K562 (cell line): Measurements from ENCODE around the gene ANGPTL7. TPM values are rescaled to one million over a fixed set of nuclear protein-coding genes. Genes with fewer than 3 reads are reported as not detected.

Source experiments
- ATAC-seq: fragments of 200-7000 bp; cut with Tn5 transposase; 3 replicates; pipeline ENCODE4 v1.9.1; 2020; ENCODE audit warnings: moderate library complexity
- BruUV-seq: library from RNA; stranded (reverse); fragments of 400-500 nt; replicated peaks from 2 replicates; lab custom pipeline; 2021; lab: Mats Ljungman, UMichigan
- CTCF ChIA-PET: fragments of 300-600 bp; formaldehyde crosslinking; extraction: SDS; loops from one replicate; lab custom pipeline; 2021; ENCODE audit warnings: low intra/inter-chr PET ratio; lab: Yijun Ruan, JAX
- POLR2A ChIA-PET: fragments of 300-600, 350-650 bp; sonication (Branson Sonifier 250); formaldehyde crosslinking; extraction: SDS; loops from one replicate; lab custom pipeline; 2021; ENCODE audit warnings: antibody characterized with exemption, inconsistent platforms; lab: Yijun Ruan, JAX
- DNase-seq, 4 experiments: peaks; one replicate each; pipeline versions ENCODE4 v3.0.0 to v3.0.0-alpha.2; 2011 to 2018; ENCODE audit warnings: low spot score in 3 of 4, mixed read lengths in 3 of 4; ENCODE audit errors: extremely low read depth in 1 of 4
- FAIRE-seq: peaks from 2 replicates; lab custom pipeline; 2011; peaks lifted over from hg19 to GRCh38; lab: Jason Lieb, UNC
- H2AFZ ChIP-seq: 2 replicates; pipeline ENCODE4 v1.6.0; 2011; ENCODE audit warnings: low read depth, low read length, control low read depth, inconsistent platforms
- H3K27ac ChIP-seq: fragments of 200-600 bp; 3 replicates; pipeline ENCODE4 v1.8.0; 2011; ENCODE audit warnings: low read depth, mild to moderate bottlenecking, control low read depth, inconsistent platforms, low read length, moderate library complexity, mixed read lengths; ENCODE audit errors: extremely low read depth
- H3K27me3 ChIP-seq, 2 experiments: fragments of 300-600 bp in 1 of 2; 2 replicates in 1 of 2; 3 replicates in 1 of 2; pipeline versions ENCODE4 v1.6.0 to v1.8.0; 2011; ENCODE audit warnings: inconsistent platforms in 2 of 2, low read length in 2 of 2, mild to moderate bottlenecking in 1 of 2, mixed read lengths in 1 of 2, moderate library complexity in 1 of 2; ENCODE audit not compliant: control insufficient read depth in 2 of 2, insufficient read depth in 2 of 2
- H3K36me3 ChIP-seq: fragments of 300-600 bp; 3 replicates; pipeline ENCODE4 v1.8.0; 2011; ENCODE audit warnings: mild to moderate bottlenecking, low read length, inconsistent platforms; ENCODE audit not compliant: control insufficient read depth, insufficient read depth
- H3K4me1 ChIP-seq, 2 experiments: fragments of 200-600 bp in 1 of 2; replicated peaks in 1 of 2; 2 replicates in 1 of 2; 3 replicates in 1 of 2; pipeline versions ENCODE4 v1.5.1 to v1.8.0; 2011; ENCODE audit warnings: inconsistent platforms in 2 of 2, low read length in 2 of 2, mild to moderate bottlenecking in 1 of 2, mixed read lengths in 1 of 2, moderate library complexity in 1 of 2; ENCODE audit not compliant: control insufficient read depth in 2 of 2, insufficient read depth in 2 of 2
- H3K4me2 ChIP-seq: 2 replicates; pipeline ENCODE4 v1.6.1; 2011; ENCODE audit warnings: low read length, control low read depth, inconsistent platforms, mixed read lengths; ENCODE audit not compliant: insufficient read depth
- H3K4me3 ChIP-seq: fragments of 200-600 bp; sonication (generic), shearing (Covaris generic); 2 replicates; pipeline ENCODE4 v1.5.1; 2016; ENCODE audit warnings: control low read depth, inconsistent platforms
- H3K79me2 ChIP-seq: fragments of 200-600 bp; 3 replicates; pipeline ENCODE4 v1.8.0; 2011; ENCODE audit warnings: low read length, inconsistent platforms; ENCODE audit not compliant: control insufficient read depth, insufficient read depth
- H3K9ac ChIP-seq, 2 experiments: 2 replicates each; pipeline versions ENCODE4 v1.6.0 to v1.6.1; 2011; ENCODE audit warnings: low read depth in 2 of 2, low read length in 2 of 2, control low read depth in 1 of 2, inconsistent platforms in 1 of 2, mild to moderate bottlenecking in 1 of 2, mixed read lengths in 1 of 2; ENCODE audit not compliant: insufficient read depth in 1 of 2
- H3K9me1 ChIP-seq: one replicate; pipeline ENCODE4 v1.6.0; 2011; ENCODE audit warnings: inconsistent platforms, mild to moderate bottlenecking, low read length, moderate library complexity; ENCODE audit not compliant: control insufficient read depth, insufficient read depth
- H3K9me3 ChIP-seq: replicated peaks from 2 replicates; pipeline ENCODE4 v1.5.1; 2011; ENCODE audit warnings: low read depth, low read length, inconsistent platforms; ENCODE audit not compliant: control insufficient read depth, insufficient read depth
- H4K20me1 ChIP-seq: replicated peaks from 2 replicates; pipeline ENCODE4 v1.6.1; 2011; ENCODE audit warnings: low read length, inconsistent platforms, mixed read lengths; ENCODE audit not compliant: control insufficient read depth, insufficient read depth
- DNMT1 ChIP-seq: fragments of 450-650 bp; IDR thresholded peaks from 2 replicates; pipeline ENCODE4 v1.6.1; 2016; ENCODE audit warnings: antibody characterized with exemption, mild to moderate bottlenecking
- FUS ChIP-seq: fragments of 200-400 bp; formaldehyde crosslinking; optimal IDR thresholded peaks from 2 replicates; pipeline ENCODE3; 2017; ENCODE audit warnings: low read depth, low read length
- NEUROD1 ChIP-seq: fragments of 150-350 bp; IDR thresholded peaks from 2 replicates; pipeline ENCODE4 v1.6.1; 2014; ENCODE audit warnings: borderline replicate concordance, low read length, low read depth; ENCODE audit not compliant: partially characterized antibody
- RBM25 ChIP-seq: fragments of 200-400 bp; formaldehyde crosslinking; IDR thresholded peaks from 2 replicates; pipeline ENCODE4 v1.6.1; 2018; ENCODE audit warnings: low read length, low read depth, moderate library complexity; ENCODE audit not compliant: severe bottlenecking
- SMAD3 ChIP-seq: fragments of 450-650 bp; formaldehyde crosslinking; conservative IDR thresholded peaks from 2 replicates; pipeline ENCODE4 v1.4.0; 2020; ENCODE audit warnings: mild to moderate bottlenecking
- SPI1 ChIP-seq: IDR thresholded peaks from 2 replicates; pipeline ENCODE4 v1.6.1; 2011; ENCODE audit warnings: low read depth, low read length, control low read depth, borderline replicate concordance
- ZNF124 ChIP-seq: sonication (generic); formaldehyde crosslinking; IDR thresholded peaks from 2 replicates; pipeline ENCODE4 v1.8.1; 2022; ENCODE audit warnings: missing genetic modification reagents
- ZNF3 ChIP-seq: fragments of 250-450 bp; sonication (Bioruptor Pico); IDR thresholded peaks from 2 replicates; pipeline ENCODE4 v1.5.0; 2021; ENCODE audit warnings: mild to moderate bottlenecking, moderate library complexity
- WGBS: fragments of 100-300 bp; shearing (Covaris generic); methylation state at CpG from one replicate; pipeline ENCODE4 v1.1.6; 2016; ENCODE audit warnings: low coverage, mixed read lengths; ENCODE audit not compliant: insufficient coverage; ENCODE audit errors: missing lambda C conversion rate; 5-methylcytosine and 5-hydroxymethylcytosine counted together
- in situ Hi-C: fragments of 300-500 bp; cut with MboI; formaldehyde crosslinking; loops from 4 replicates; pipeline ENCODE4 v1.15.0; 2018; ENCODE audit warnings: inconsistent platforms, mixed read lengths
- intact Hi-C: fragments of 100-400 bp; cut with micrococcal nuclease; formaldehyde crosslinking; loops from 2 replicates; pipeline ENCODE4 v1.14.2; 2022
- polyA plus RNA-seq, 8 experiments: library from polyadenylated mRNA; depleted of rRNA in 4 of 8; stranded (reverse) in 5 of 8; unstranded in 3 of 8; fragments of >200 nt; fragmentation: Nextera tagmentation in 2 of 8; fragmentation: Illumina TruSeq in 1 of 8; extraction: Ambion mirVana in 2 of 8; extraction: Trizol in 1 of 8; gene quantifications; 2 replicates each; pipeline versions ENCODE4 v1.2.1 to v1.2.3, GENCODE V29; 2011 to 2014; ENCODE audit warnings: inconsistent platforms in 1 of 8, missing spikeins in 1 of 8
- total RNA-seq, 7 experiments: library from RNA; depleted of rRNA in 6 of 7; stranded (reverse); fragments of >200 nt in 6 of 7; fragmentation: Illumina TruSeq in 2 of 7; extraction: Trizol in 2 of 7; gene quantifications; 2 replicates each; pipeline versions ENCODE4 v1.2.1 to v1.2.3, GENCODE V29; 2011 to 2021; ENCODE audit warnings: low replicate concordance in 1 of 7
- TF ChIP-seq, protein P1 (sequence below): fragments of 250-450 bp; sonication (Bioruptor Pico); IDR thresholded peaks from 2 replicates; pipeline ENCODE4 v1.4.0; 2020
- TF ChIP-seq, protein P2 (sequence below): fragments of 250-450 bp; sonication (Bioruptor Pico); IDR thresholded peaks from 2 replicates; pipeline ENCODE4 v1.5.0; 2020; ENCODE audit warnings: mild to moderate bottlenecking, borderline replicate concordance
- TF ChIP-seq, protein P3 (sequence below): fragments of 450-650 bp; IDR thresholded peaks from 2 replicates; pipeline ENCODE4 v1.6.1; 2018; ENCODE audit warnings: mild to moderate bottlenecking, low read depth; ENCODE audit not compliant: partially characterized antibody
- TF ChIP-seq, protein P4 (sequence below): fragments of 200-800 bp; sonication (Bioruptor generic); IDR thresholded peaks from 2 replicates; pipeline ENCODE4 v1.6.1; 2017; ENCODE audit warnings: missing genetic modification characterization, missing compliant biosample characterization

ANGPTL7 gene
- total and polyA plus RNA-seq, 9 of the 15 experiments (the other 6 are each of a cell fraction or from before 2014, with no cell fraction given): not detected

DNA sequence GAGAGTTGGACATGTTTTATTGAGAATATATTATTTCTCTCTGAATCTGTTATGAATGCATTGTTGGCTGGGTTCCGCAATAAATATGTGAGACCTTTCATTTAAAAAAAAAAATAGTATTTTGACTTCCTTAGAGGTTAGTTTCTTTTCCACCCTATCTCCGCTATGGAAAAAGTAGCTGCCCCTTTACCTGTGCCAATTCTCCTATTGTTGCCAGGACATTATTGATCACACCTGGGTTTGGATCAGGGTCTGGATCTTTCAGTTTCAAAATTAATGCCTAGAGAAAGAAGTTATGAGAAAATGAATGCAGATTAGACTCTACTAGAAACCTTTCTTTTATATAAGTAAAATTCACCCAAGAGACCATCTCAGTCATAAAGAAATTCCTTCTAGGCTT, 44.1 kb downstream of the ANGPTL7 start (continued):
- TF ChIP-seq, protein P1, sequence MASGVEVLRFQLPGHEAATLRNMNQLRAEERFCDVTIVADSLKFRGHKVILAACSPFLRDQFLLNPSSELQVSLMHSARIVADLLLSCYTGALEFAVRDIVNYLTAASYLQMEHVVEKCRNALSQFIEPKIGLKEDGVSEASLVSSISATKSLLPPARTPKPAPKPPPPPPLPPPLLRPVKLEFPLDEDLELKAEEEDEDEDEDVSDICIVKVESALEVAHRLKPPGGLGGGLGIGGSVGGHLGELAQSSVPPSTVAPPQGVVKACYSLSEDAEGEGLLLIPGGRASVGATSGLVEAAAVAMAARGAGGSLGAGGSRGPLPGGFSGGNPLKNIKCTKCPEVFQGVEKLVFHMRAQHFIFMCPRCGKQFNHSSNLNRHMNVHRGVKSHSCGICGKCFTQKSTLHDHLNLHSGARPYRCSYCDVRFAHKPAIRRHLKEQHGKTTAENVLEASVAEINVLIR (CRISPR knock-in tag): no peak
- TF ChIP-seq DNMT1: no peak
- TF ChIP-seq, protein P2, sequence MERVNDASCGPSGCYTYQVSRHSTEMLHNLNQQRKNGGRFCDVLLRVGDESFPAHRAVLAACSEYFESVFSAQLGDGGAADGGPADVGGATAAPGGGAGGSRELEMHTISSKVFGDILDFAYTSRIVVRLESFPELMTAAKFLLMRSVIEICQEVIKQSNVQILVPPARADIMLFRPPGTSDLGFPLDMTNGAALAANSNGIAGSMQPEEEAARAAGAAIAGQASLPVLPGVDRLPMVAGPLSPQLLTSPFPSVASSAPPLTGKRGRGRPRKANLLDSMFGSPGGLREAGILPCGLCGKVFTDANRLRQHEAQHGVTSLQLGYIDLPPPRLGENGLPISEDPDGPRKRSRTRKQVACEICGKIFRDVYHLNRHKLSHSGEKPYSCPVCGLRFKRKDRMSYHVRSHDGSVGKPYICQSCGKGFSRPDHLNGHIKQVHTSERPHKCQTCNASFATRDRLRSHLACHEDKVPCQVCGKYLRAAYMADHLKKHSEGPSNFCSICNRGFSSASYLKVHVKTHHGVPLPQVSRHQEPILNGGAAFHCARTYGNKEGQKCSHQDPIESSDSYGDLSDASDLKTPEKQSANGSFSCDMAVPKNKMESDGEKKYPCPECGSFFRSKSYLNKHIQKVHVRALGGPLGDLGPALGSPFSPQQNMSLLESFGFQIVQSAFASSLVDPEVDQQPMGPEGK (CRISPR knock-in tag): no peak

DNA sequence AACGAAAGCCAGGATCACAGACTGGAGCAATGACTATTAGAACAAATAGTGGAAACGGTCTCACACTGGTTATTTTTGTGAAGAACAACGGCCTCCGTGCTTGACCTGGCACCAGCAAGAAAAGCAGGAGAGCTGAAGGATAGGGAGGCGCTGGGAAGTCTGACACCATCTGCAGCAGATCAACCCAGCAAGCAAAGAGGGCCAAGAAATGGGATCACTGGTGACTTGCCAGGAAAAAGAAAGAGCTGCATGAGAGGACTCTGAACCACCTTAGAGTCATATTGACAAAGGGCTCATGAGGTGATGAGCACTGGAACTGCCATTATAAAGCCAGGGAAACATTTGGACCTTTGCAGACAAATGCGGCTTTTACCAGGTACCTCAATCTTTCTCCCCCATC, 48.2 kb downstream of the ANGPTL7 start:
- no peak overlapping the region for H3K9ac ChIP-seq
- H3K9me3 ChIP-seq: no peaks in the 10 kb centered on the region
- no peak overlapping the region for H3K4me2 ChIP-seq
- ChIA-PET CTCF (no interaction called here), POLR2A (interaction anchor here (0.7 to 1.3 kb wide), 5 partner anchors 12 to 201 kb away, joined by 3 to 5 read pairs (median 4); partner anchors contain the start of genes MTOR and UBIAD1)
- WGBS: 98% methylated on average over 6 of the region's 6 CpGs
- no peak overlapping the region for H3K4me3 ChIP-seq
- no TSS peak for BruUV-seq
- intact Hi-C loops (no loop called here), in situ Hi-C loops (no loop called here)
- H3K9me1 ChIP-seq: no peaks in the 10 kb centered on the region
- ATAC-seq (no peak), FAIRE-seq (no peak), DNase-seq (no peak)
- no peak overlapping the region for H3K27ac ChIP-seq
- no peaks in the 10 kb centered on the region for H3K79me2 ChIP-seq
- no peaks in the 10 kb centered on the region for H3K27me3 ChIP-seq
- peaks cover 92% of the 10 kb centered on the region for H3K36me3 ChIP-seq
- H4K20me1 ChIP-seq: peaks cover 6% of the 10 kb centered on the region; the same call in 1 of the 2 replicates
- H2AFZ ChIP-seq: no peak overlapping the region
- no peaks in the 10 kb centered on the region for H3K4me1 ChIP-seq
- TF ChIP-seq ZNF3 (CRISPR knock-in tag) (no peak), NEUROD1 (no peak), SMAD3 (no peak), ZNF124 (CRISPR knock-in tag) (no peak), RBM25 (no peak), FUS (no peak), SPI1 (no peak)
- TF ChIP-seq, protein P3, sequence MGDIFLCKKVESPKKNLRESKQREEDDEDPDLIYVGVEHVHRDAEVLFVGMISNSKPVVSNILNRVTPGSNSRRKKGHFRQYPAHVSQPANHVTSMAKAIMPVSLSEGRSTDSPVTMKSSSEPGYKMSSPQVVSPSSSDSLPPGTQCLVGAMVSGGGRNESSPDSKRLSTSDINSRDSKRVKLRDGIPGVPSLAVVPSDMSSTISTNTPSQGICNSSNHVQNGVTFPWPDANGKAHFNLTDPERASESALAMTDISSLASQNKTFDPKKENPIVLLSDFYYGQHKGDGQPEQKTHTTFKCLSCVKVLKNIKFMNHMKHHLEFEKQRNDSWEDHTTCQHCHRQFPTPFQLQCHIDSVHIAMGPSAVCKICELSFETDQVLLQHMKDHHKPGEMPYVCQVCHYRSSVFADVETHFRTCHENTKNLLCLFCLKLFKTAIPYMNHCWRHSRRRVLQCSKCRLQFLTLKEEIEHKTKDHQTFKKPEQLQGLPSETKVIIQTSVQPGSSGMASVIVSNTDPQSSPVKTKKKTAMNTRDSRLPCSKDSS: no peak
- TF ChIP-seq, protein P4, sequence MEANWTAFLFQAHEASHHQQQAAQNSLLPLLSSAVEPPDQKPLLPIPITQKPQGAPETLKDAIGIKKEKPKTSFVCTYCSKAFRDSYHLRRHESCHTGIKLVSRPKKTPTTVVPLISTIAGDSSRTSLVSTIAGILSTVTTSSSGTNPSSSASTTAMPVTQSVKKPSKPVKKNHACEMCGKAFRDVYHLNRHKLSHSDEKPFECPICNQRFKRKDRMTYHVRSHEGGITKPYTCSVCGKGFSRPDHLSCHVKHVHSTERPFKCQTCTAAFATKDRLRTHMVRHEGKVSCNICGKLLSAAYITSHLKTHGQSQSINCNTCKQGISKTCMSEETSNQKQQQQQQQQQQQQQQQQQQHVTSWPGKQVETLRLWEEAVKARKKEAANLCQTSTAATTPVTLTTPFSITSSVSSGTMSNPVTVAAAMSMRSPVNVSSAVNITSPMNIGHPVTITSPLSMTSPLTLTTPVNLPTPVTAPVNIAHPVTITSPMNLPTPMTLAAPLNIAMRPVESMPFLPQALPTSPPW (CRISPR knock-in tag): no peak
